Stimulated activated CD8-positive, alpha-beta memory T cell treated with anti-CD3 and anti-CD28 coated beads, Interleukin-15, amount 100 ng/mL, for 48 hours (primary cell): ENCODE results near the gene USP2.

Experiments used
- DNase-seq, 2 donors: peaks; one replicate each; pipeline ENCODE4 v3.0.0-alpha.2; 2020; ENCODE audit warnings: low read depth in 2 of 2

The USP2 gene

GRCh38 chr11:119342362-119343130 is 38.9 kb downstream of the USP2 start:
- DNase-seq: no peak

GRCh38 chr11:119342023-119342300 is 39.5 kb downstream of the USP2 start:
- DNase-seq: no peak

- no peak for DNase-seq
Measured at GRCh38 chr11:119341222-119342022, 40.1 kb downstream of the USP2 start.

GRCh38 chr11:119340335-119341221 is 40.9 kb downstream of the USP2 start, which contains the start of gene C1QTNF5:
C1QTNF5 (minus strand) TSS chr11:119340883; CDS start chr11:119340397, 486 bp downstream.
- no peak for DNase-seq

- no peak for DNase-seq
Measured at GRCh38 chr11:119339589-119340334, 41.7 kb downstream of the USP2 start.

GRCh38 chr11:119338965-119339588 is 42.4 kb downstream of the USP2 start:
- DNase-seq: no peak

- DNase-seq: peak in 1 of 2 donors; percentile 54
Measured at GRCh38 chr11:119338318-119338890, 43.1 kb downstream of the USP2 start.

GRCh38 chr11:119337581-119338317 is 43.7 kb downstream of the USP2 start:
- no peak for DNase-seq

GRCh38 chr11:119336744-119337469 is 44.6 kb downstream of the USP2 start:
- DNase-seq: no peak

- DNase-seq: no peak
Measured at GRCh38 chr11:119335655-119336543, 45.6 kb downstream of the USP2 start.

GRCh38 chr11:119335091-119335654 is 46.3 kb downstream of the USP2 start:
- no peak for DNase-seq

GRCh38 chr11:119334174-119334930 is 47.1 kb downstream of the USP2 start, which contains the start of gene RNF26:
RNF26 (plus strand) TSS chr11:119334527; CDS start chr11:119335123, 596 bp downstream.
- peak; percentile 87 to 89 for DNase-seq

GRCh38 chr11:119332111-119332765 is 49.3 kb downstream of the USP2 start:
- no peak for DNase-seq

GRCh38 chr11:119330237-119330636 is 51.3 kb downstream of the USP2 start:
- DNase-seq: no peak

GRCh38 chr11:119329320-119329719 is 52.2 kb downstream of the USP2 start:
- no peak for DNase-seq

GRCh38 chr11:119324189-119324588 is 57.3 kb downstream of the USP2 start:
- no peak for DNase-seq
